Ishikawa (cell line): Measurements from ENCODE around the gene MYH10.

Experiments
- CEBPB ChIP-seq: IDR thresholded peaks from 2 replicates; pipeline ENCODE4 v1.6.1; 2012
- EP300 ChIP-seq: IDR thresholded peaks from 2 replicates; pipeline ENCODE4 v1.6.1; 2012; ENCODE audit warnings: borderline replicate concordance
- MAX ChIP-seq: IDR thresholded peaks from 2 replicates; pipeline ENCODE4 v1.6.1; 2012
- RAD21 ChIP-seq: IDR thresholded peaks from 2 replicates; pipeline ENCODE4 v1.6.1; 2012; ENCODE audit warnings: low read depth
- REST ChIP-seq: IDR thresholded peaks from 2 replicates; pipeline ENCODE4 v1.6.1; 2012; ENCODE audit warnings: low read depth, mild to moderate bottlenecking
- TAF1 ChIP-seq: IDR thresholded peaks from 2 replicates; pipeline ENCODE4 v1.6.1; 2012; ENCODE audit warnings: low read depth, mild to moderate bottlenecking
- TCF12 ChIP-seq: IDR thresholded peaks from 2 replicates; pipeline ENCODE4 v1.6.1; 2012; ENCODE audit warnings: low read depth
- YY1 ChIP-seq: IDR thresholded peaks from 2 replicates; pipeline ENCODE4 v1.6.1; 2012; ENCODE audit warnings: low read depth
- TF ChIP-seq, protein P1 (sequence below): IDR thresholded peaks from 2 replicates; pipeline ENCODE4 v1.6.1; 2012

DNA sequence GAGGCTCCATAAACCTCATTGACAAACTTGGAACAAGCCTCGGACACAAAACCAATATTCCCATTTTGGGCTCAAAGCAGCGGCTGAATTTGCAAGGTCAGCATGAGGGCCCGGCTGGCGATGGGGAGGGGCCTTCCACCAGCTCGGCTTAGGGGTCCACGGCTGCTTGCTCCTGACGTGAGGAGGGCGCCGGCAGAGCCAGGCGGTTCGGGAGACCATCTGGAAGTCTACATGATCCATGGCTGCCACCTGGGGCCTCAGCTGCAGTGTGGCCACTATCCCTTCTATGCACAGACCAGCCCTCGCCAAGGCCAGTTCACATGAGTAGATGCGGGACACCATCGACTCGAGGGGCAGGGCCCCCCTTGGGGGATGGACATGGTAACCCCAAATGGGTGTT lies 155.7 kb downstream of the MYH10 start:
- TF ChIP-seq TAF1 (no peak), YY1 (no peak), EP300 (no peak), REST (no peak), TCF12 (no peak), RAD21 (no peak), MAX (no peak), CEBPB (no peak)
- TF ChIP-seq, protein P1, sequence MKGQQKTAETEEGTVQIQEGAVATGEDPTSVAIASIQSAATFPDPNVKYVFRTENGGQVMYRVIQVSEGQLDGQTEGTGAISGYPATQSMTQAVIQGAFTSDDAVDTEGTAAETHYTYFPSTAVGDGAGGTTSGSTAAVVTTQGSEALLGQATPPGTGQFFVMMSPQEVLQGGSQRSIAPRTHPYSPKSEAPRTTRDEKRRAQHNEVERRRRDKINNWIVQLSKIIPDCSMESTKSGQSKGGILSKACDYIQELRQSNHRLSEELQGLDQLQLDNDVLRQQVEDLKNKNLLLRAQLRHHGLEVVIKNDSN = no peak
